ENCODE measurements around the gene KCNJ2. TPM values are rescaled to one million over a fixed set of nuclear protein-coding genes. Genes with fewer than 3 reads are reported as not detected.

The KCNJ2 gene
- total RNA-seq, 1 experiment from 2014 or later: 0.15 TPM

- no peak overlapping the region for H3K27ac ChIP-seq (ENCODE audit: insufficient read length, low read depth, low read length)
- H2BK20ac ChIP-seq (ENCODE audit: low read depth, low read length, poor library complexity, severe bottlenecking): no peak overlapping the region
- no peaks in the 10 kb centered on the region for H3K23me2 ChIP-seq (ENCODE audit: insufficient read length, low read depth, low read length, poor library complexity, severe bottlenecking)
- no peaks in the 10 kb centered on the region for H3K9me3 Mint-ChIP-seq
- no peak overlapping the region for H4K8ac ChIP-seq (replicated peaks; ENCODE audit: insufficient read length, low read depth, low read length)
- no peak overlapping the region for H3T11ph ChIP-seq (ENCODE audit: low read length)
- no peak overlapping the region for H3K18ac ChIP-seq (ENCODE audit: insufficient read length, low read depth, low read length)
- H2BK12ac ChIP-seq (ENCODE audit: insufficient read length, low read depth, low read length): no peak overlapping the region
- no peak overlapping the region for H3K9ac ChIP-seq (ENCODE audit: extremely low read depth, insufficient read length, low read length)
- peaks cover 4 to 9% of the 10 kb centered on the region in 2 experiments for H3K4me1 Mint-ChIP-seq
- no peak overlapping the region for H2BK120ac ChIP-seq (ENCODE audit: low read depth, low read length, poor library complexity, severe bottlenecking)
- no peak overlapping the region for H3K4ac ChIP-seq (ENCODE audit: low read depth, low read length)
- no peak for TF ChIP-seq CTCF (conservative IDR thresholded peaks at IDR 0.05)
- no peak overlapping the region for H3K23ac ChIP-seq (ENCODE audit: insufficient read length, low read depth, low read length)
- no peak overlapping the region for H2AFZ ChIP-seq (ENCODE audit: low read length)
- no peaks in the 10 kb centered on the region; the same call in 1 of the 2 replicates for H3K4me1 ChIP-seq (ENCODE audit: insufficient read depth, low read length)
- WGBS (ENCODE audit: extremely low coverage, insufficient read length, low lambda C conversion rate): no CpG with 5 or more reads among the region's 3 CpGs
- no peak overlapping the region for H2BK15ac ChIP-seq (ENCODE audit: low read depth, low read length)
- no peaks in the 10 kb centered on the region for H3K27me3 ChIP-seq (ENCODE audit: insufficient read depth, low read length)
- H3K4me2 ChIP-seq (ENCODE audit: insufficient read depth, insufficient read length, low read length): no peak overlapping the region
- H3K36me3 Mint-ChIP-seq (ENCODE audit: insufficient read depth in 1 of 3, low read depth in 3 of 3): no peaks in the 10 kb centered on the region
- no peaks in the 10 kb centered on the region for H3K27me3 Mint-ChIP-seq (ENCODE audit: low read depth)
- no peak overlapping the region for H2AK5ac ChIP-seq (ENCODE audit: insufficient read length, low read length)
- no peak overlapping the region for H2BK5ac ChIP-seq (ENCODE audit: insufficient read length, low read length)
- no peaks in the 10 kb centered on the region for H3K79me1 ChIP-seq (ENCODE audit: insufficient read depth, low read depth, low read length, poor library complexity, severe bottlenecking)
- H3K56ac ChIP-seq (ENCODE audit: insufficient read length, low read depth, low read length): no peak overlapping the region
- H3K14ac ChIP-seq (ENCODE audit: insufficient read depth, low read length): no peak overlapping the region
- H3K4me3 Mint-ChIP-seq: no peak overlapping the region
- no peak overlapping the region; a peak in 2 of 7 replicates for H3K27ac Mint-ChIP-seq
- no peak for DNase-seq
- no peaks in the 10 kb centered on the region for H3K79me2 ChIP-seq (ENCODE audit: insufficient read depth, low read length)
- no peak overlapping the region for H4K91ac ChIP-seq (ENCODE audit: insufficient read length, low read depth, low read length)
- no peak overlapping the region for H4K5ac ChIP-seq (ENCODE audit: insufficient read length, low read depth, low read length)
- H3K9me3 ChIP-seq (ENCODE audit: control insufficient read depth, low read depth, low read length): no peaks in the 10 kb centered on the region
- no peaks in the 10 kb centered on the region for H4K20me1 ChIP-seq (ENCODE audit: control insufficient read depth, insufficient read depth, insufficient read length)
Measured at GRCh38 chr17:70181866-70182265, 12.5 kb downstream of the KCNJ2 start.

Measured in H9 (cell line).